ENCODE data around the gene MLH3.
"Not testable (repeated sequence)": the region's sequence is repeated elsewhere in the genome, so short reads cannot be mapped to it uniquely, and the experiment has no call there.

The MLH3 gene

DNA sequence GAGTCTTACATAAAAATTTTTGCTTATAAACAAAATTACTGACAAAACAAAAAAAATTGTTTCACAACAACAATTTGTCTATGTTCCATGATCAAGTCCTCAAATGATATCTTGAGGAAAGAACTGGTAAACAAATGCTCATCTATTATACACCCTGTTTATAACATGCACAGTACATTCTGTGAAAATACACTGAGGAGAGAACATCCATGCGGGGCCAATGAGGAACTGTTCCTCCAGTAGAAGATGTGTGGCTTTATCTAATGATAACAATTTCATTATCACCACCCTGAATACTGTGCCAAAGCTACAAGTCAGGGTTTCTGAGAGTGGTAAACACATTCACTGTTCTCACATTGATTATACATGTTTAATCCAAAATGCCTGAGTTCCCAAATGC is 10.8 kb downstream of the MLH3 start:
- in situ Hi-C loops (cut with HindIII; ENCODE audit: low sequenced_read_pairs), result no loop called here

DNA sequence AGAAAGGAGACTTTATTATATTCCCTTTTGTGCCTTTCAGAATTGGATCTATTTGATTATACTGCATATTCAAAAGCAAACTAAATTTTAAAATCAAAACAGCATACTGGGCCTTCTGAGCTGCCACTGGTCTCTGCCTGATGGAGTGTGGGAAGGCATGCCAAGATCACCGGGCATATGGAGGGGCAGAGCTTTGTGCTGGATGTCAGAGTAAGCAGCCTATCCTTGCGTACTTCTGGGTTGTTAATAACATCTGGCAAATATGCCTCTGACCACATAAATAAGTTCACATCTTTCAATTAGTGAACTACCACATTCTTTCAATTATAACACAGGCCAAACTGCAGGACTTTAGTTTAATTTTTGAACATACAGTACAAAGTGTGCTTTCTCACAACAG is 18.3 kb downstream of the MLH3 start:
- in situ Hi-C loops (cut with HindIII; ENCODE audit: low sequenced_read_pairs), result no loop called here

DNA sequence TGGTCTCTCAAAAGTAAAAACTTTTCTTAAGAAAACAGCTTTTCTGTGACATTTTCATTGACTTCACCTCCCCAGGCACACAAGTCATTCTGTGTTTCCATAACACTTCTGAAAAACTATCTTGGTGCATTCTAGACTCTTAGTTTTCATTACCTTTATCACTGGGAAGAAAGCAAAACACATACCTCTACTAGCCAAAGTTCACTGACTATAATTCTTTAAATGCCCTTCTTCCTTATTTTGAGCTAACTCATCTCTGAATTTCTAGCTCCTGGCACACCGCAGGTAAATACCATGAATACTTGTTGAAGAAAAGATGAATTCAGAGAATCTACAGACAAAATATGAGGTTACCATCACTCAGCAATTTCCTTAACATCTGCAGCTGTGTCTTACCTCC is 21.1 kb downstream of the MLH3 start:
- in situ Hi-C loops (cut with HindIII; ENCODE audit: low sequenced_read_pairs), result no loop called here

DNA sequence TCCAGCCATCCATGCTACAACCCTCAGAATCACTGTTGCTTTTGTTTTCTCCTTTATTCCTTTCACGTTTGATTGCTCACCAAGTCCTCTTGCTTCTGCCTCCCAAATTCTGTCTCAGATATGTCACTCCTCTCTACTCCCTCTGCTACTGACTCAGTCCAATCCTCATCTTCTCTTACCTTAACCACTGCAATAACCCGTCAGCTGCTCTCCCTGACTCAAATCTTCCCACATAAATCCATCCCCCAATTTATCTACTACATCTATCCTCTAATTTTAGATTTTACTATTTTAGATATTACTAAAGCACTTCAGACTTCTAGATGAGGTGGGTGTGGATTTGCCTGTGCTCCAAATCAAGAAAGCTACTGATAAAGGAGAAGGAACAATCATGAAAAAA is 25.4 kb downstream of the MLH3 start:
- in situ Hi-C loops (cut with HindIII; ENCODE audit: low sequenced_read_pairs), result no loop called here

DNA sequence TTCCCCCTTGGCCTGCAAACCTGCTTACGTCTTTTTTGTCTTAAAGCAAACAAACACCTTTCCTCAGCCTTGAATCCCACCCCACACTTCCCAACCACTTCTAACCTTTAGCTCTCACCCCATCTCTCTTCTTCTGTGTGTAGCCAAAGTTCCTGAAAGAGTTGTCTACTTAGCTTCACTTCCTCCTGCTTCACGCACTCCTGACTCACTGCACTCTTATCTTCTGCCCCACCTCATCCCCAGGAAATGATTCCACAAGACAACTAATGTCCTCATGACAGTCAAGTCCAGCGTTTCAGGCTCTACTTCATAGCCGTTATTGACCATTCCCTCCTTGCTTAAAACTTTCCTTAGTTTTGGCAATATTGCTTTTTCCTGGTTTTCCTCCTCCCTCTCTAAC is 26.2 kb downstream of the MLH3 start:
- in situ Hi-C loops (cut with HindIII; ENCODE audit: low sequenced_read_pairs), result no loop called here

DNA sequence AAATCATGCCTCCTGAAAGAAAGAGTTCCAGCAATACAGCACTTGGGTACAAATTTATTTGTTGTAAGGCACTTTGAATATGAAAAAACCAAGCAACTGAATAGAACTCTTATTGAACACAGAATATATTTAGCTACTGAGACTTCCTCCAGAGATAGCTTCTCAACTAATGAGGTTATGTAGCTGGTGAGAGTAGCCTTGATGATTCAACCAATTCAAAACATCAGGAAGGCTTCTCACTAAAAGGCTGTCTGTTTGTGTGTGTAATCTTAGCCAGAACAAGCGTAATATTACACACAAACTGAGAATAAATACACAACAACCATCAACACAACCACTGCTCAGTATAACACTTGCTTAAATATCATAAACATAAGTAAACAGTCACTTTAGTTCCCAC is 28.2 kb downstream of the MLH3 start:
- in situ Hi-C loops (cut with HindIII; ENCODE audit: low sequenced_read_pairs), result no loop called here

DNA sequence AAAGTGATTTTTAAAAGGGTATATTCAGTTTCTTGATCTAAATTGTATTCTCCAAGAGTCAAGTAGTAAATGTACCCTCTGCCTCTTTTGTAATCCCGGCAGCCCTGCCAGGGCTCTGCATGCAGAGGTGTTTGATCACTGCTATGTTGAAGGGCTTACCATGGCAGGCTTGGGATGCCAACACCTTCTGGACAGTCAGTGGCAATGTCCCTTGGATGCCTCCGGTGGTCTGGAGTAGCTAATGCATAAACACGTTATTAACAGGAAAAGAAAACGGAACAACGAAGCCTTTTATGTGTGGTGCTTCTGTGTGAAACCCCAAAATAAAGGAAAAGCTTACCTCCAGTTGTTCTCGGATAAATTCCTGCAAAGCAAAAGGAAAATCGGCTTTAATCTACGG is 28.6 kb downstream of the MLH3 start:
- in situ Hi-C loops (cut with HindIII; ENCODE audit: low sequenced_read_pairs), result no loop called here

DNA sequence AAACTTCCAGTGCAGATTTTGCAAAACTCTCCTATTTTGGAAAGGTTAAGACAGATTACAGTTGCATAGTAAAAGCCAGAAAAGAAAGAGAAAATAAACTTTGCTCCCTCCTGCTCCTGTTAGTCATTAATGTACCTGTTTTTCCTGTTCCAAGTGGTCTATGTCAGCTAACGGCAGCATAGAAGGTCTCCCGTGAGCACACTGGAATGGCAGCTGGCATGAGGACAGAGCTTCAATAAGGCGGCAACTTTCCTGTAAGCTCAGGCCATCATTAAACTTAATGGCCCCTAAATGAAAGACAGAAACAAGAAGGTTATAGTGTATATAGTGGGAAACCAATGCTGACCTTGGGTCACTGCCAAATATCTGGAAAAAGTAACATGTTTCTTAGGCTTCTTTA is 32.6 kb downstream of the MLH3 start:
- in situ Hi-C loops (cut with HindIII; ENCODE audit: low sequenced_read_pairs), result loop anchor here (5.0 kb wide), 1 partner anchor 56 kb away; no protein-coding TSS in a partner anchor

DNA sequence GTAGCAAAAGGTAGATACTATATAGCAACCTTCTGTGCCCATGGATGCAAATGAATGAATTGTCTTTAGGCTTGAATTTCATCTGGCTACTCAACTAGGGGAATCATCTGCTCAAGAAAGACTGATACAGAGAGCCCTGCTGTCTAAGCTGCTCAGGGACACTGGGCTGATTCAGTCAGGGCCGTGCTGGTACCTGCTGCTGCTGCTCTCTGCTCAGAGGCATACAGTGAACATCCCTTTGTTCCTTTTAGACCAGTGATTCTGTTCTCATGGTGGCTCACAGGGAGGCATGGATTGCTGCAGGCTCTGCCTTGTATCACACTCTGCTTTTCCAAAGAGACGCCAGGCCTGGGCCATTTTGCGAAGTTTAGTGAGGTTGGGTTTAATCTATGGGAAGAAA is 34.5 kb downstream of the MLH3 start:
- in situ Hi-C loops (cut with HindIII; ENCODE audit: low sequenced_read_pairs), result loop anchor here (5.0 kb wide), 1 partner anchor 55 kb away; no protein-coding TSS in a partner anchor

DNA sequence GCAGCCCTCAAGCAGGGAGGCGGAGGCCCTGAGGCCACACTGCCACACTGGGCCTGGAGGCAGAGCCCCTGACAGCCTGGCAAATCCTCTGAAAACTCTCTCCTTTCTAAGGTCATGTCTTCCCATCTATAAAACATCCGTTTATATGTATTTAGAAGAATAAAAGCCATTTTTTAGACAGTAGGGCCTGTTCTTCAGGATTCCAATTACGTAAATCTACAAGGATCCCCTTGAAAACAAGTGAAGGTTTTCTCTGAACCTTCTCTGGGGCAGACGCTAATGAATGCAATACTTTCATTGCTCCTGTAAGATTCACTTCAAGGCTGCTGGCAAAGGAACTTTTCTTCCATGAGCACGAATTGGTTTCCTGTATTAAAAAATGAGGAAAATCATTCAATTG is 35.8 kb downstream of the MLH3 start:
- in situ Hi-C loops (cut with HindIII; ENCODE audit: low sequenced_read_pairs), result loop anchor here (5.0 kb wide), 1 partner anchor 53 kb away; no protein-coding TSS in a partner anchor

DNA sequence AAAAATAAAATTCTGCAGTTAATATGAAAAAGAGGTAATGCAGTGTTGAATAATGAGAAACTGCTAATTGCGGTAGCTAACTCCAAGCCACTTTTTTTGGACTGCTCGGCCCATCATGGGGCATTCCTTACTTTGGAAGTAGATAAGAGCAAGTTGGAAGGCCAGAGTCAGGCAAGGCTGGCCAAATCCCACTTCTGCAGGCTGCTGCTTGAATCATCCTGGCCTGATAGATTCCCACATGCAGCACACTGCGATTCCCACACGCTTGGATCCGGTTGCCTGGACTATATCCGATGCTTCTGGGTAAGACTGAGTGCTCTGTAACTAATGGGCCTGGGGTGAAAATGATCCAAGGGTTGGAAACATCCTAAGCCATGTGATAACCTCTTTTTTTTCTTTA is 38.0 kb downstream of the MLH3 start:
- in situ Hi-C loops (cut with HindIII; ENCODE audit: low sequenced_read_pairs), result loop anchor here (5.0 kb wide), 2 partner anchors 64 to 96 kb away; no protein-coding TSS in a partner anchor

DNA sequence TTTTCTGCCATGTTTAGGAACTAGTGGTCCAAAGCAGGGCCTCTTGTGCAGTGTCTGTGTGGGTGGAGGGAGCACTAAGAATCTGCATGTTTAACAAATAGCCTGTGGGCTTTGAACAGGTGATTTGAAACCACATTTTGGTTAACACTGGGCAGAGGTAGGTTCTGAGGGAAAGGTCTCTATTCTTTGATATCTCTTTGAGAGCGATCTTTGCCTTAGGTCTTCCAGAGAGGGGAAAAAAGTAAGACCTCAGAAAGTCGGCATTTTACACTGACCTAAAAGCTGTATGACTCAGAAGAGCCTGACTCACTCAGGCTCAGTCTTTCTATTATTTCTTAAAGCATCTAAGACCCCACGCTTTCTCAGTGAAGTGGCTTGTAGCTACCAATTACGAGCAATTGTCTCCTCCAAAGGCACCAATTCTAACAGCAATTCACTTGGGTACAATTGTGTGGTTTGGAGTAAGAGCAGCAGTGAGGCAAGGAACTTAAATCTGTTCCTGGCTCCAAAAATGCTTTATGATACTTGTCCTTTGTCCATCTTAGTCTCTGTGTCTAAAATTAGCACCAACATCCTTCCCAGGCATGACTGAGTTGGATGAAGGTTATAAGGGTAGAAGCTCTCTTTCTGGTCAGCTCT is 39.8 kb downstream of the MLH3 start:
- in situ Hi-C loops (cut with HindIII; ENCODE audit: low sequenced_read_pairs), result loop anchor here (5.0 kb wide), 2 partner anchors 66 to 94 kb away; no protein-coding TSS in a partner anchor

DNA sequence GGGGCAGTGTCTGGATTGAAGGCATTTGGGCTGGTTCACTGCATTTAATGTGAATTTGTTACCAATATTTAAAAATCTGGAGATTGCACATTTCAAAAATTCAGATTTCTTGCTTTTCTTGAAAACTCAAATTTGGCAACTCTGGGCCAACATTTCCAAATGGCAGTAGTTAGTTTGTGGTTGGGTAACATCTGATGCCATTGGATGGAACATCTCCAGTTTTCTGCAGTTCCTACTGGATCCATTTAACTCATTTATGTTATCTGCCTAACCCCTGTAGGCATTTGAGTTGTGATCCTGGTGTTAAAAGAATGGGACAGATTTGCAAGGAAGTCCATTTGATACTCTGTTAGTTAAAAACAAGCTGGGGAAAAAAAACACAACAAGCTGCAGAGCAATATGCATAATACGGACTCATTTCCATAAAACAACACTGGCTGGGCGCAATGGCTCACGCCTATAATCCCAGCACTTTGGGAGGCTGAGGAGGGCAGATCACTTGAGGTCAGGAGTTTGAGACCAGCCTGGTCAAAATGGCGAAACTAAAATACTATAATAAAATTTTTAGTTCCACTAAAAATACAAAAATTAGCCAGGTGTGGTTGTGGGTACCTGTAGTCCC is 40.7 kb downstream of the MLH3 start:
- in situ Hi-C loops (cut with HindIII; ENCODE audit: low sequenced_read_pairs), result loop anchor here (5.0 kb wide), 2 partner anchors 67 to 93 kb away; no protein-coding TSS in a partner anchor

DNA sequence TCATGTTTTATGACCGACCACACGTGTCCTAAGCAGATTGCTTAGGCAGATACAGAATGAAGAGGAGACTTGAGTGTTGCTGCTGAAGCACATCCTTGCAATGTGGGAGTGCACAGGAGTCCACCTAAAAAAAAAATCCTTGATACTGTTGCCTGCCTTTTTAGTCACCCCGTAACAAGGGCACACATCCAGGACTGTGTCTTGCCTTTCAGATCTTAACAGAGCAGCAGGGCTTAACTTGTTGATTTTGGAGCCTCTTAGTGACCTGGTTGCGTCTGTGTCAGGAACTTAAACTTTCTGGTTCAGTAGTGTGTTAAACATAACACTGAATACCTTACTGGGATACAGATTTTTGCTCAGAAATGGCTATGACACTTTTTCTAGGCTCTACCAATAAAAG is 42.1 kb downstream of the MLH3 start:
- in situ Hi-C loops (cut with HindIII; ENCODE audit: low sequenced_read_pairs), result no loop called here

DNA sequence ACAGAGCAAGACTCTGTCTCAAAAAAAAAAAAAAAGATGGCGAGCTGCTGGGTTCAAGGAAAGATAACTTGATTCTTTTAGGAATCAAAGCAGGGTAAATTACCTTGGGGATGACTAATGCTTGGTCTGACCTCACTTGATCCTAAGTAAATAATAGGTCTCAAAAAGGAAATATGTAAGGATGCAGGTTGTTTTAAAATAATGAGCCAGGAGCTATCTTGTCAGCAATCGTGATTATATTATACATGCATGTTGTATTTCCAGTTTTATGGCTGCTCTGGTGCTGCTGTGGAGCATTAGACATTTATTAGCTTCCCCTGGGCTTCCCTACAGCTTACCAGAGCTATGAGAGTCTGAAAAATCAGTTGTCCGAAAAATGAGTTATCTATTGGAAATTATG is 45.9 kb downstream of the MLH3 start:
- in situ Hi-C loops (cut with HindIII; ENCODE audit: low sequenced_read_pairs), result no loop called here

DNA sequence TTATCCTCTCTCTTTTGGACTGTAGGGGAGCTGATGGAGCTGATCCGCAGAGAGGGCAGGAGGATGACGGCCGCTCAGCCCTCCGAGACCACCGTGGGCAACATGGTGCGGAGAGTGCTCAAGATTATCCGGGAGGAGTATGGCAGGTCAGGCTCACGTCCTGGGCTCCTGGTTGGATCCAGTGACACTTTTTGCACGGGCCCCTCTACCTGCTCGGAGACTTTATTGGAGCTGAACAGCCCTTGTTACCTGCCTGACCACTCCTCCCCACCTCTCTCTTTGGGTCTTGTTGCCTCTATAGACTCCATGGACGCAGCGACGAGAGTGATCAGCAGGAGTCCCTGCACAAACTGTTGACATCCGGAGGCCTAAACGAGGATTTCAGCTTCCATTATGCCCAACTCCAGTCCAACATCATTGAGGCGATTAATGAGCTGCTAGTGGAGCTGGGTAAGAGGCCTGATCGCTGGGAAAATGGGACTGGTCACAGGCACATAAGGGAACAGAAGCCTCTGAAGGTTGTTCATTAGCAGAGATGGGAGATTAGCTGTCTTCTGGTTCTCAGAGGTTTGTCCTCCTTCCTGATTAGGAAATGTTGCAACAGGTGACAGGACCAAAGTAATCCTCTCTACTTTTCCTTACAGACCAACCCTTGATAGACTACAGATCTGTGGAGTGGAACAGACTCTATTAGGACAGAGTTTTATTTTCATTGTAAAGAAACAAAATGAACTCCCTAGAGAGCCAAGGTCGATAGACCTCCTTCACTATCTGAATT is 47.8 kb downstream of the MLH3 start:
- in situ Hi-C loops (cut with HindIII; ENCODE audit: low sequenced_read_pairs), result no loop called here

DNA sequence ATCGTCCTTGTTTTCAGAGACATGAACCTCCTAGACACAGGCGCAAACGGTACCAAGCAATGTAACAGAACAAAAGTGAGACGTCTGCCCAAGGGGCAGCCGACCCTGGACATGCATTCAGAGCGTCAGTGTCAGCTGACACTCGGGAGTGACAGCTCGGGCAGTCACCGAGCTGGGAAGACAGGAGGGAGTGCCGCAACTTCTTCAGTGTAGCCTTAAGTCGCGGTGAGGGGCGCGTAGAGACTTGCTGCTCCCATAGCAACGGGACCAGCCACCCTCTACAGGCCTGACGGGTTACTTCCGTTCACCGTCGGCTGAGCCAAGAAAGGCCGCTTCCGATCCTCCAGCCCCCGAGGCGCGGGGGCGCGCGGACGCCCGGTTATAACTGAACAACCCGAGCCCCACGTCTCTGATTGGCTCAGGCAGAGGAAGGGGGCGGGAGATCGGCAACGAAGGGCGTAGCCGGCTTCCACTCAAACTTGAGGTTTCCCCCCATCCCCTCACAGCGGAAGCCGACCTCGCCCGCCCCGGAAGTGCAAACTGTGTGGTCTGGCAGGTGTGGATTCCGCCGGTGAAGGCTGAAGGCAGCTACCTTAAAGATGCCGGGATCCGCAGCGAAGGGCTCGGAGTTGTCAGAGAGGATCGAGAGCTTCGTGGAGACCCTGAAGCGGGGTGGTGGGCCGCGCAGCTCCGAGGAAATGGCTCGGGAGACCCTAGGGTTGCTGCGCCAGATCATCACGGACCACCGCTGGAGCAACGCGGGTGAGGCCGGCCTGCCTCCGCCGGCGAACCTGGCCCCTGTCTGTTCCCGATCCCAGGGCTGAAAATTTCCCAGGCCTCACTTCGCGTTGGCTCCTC is 48.6 kb downstream of the MLH3 start, which contains the start of gene EIF2B2:
TSS of gene EIF2B2 (plus strand) at position 530 of the 858 bp plus-strand sequence. CDS start at position 600, 70 bp downstream.
- in situ Hi-C loops (cut with HindIII; ENCODE audit: low sequenced_read_pairs), result no loop called here

DNA sequence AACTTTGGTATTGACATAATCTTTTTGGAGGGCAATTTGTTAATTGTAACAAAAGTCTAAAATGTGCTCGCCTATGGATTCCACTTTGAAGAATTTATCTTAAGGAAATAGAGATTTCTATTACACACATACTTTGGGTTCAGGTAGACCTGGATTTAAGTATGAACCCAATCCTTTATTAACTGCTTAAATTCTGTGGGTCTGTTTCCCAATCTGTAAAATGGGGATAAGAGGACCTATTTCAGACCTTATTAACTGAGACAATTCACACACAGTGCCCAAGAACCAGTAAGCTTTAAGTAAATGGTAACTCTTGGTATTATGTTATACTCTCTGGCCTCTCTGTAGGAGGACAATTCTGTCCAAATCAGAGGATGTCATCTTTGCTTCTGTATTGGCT is 49.4 kb downstream of the MLH3 start:
- in situ Hi-C loops (cut with HindIII; ENCODE audit: low sequenced_read_pairs), result no loop called here

DNA sequence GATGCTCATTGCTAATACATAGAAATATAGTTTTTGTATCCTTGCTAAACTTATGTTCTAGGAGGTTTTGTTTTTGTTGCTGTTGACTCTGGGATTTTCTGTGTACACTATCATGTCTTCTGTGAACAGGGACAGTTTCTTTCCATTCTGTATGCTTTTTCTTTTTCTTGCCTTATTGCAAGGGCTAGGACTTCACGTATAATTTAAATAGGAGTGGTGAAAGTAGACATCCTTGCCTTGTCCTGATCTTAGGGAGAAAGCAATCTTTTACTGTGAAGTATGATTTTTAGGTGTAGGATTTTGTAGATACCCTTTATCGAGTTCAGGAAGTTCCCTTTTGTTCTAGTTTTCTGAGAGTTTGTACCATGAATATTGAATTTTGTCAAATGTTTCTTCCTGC is 50.0 kb downstream of the MLH3 start:
- in situ Hi-C loops (cut with HindIII; ENCODE audit: low sequenced_read_pairs), result no loop called here

DNA sequence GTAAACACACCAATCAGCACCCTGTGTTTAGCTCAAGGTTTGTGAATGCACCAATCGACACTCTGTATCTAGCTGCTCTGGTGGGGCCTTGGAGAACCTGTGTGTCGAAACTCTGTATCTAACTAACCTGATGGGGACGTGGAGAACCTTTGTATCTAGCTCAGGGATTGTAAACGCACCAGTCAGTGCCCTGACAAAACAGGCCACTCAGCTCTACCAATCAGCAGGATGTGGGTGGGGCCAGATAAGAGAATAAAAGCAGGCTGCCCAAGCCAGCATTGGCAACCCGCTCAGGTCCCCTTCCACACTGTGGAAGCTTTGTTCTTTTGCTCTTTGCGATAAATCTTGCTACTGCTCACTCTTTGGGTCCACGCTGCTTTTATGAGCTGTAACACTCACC is 55.5 kb downstream of the MLH3 start:
- in situ Hi-C loops (cut with HindIII; ENCODE audit: low sequenced_read_pairs), result not testable (repeated sequence)

DNA sequence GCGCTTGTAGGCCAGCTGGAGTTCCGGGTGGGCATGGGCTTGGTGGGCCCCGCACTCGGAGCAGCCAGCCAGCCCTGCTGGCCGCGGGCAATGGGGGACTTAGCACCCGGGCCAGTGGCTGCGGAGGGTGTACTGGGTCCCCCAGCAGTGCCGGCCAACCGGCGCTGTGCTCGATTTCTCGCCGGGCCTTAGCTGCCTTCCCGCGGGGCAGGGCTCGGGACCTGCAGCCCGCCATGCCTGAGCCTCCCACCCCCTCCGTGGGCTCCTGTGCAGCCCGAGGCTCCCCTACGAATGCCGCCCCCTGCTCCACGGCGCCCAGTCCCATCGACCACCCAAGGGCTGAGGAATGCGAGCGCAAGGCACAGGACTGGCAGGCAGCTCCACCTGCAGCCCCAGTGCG is 57.1 kb downstream of the MLH3 start:
- in situ Hi-C loops (cut with HindIII; ENCODE audit: low sequenced_read_pairs), result not testable (repeated sequence)

Measured in endothelial cell of hepatic sinusoid (primary cell).